Measurements from ENCODE around the gene CTIF. TPM values are rescaled to one million over a fixed set of nuclear protein-coding genes. Genes with fewer than 3 reads are reported as not detected.

The CTIF gene
- total RNA-seq, 1 donor, result 65.9 TPM

DNA sequence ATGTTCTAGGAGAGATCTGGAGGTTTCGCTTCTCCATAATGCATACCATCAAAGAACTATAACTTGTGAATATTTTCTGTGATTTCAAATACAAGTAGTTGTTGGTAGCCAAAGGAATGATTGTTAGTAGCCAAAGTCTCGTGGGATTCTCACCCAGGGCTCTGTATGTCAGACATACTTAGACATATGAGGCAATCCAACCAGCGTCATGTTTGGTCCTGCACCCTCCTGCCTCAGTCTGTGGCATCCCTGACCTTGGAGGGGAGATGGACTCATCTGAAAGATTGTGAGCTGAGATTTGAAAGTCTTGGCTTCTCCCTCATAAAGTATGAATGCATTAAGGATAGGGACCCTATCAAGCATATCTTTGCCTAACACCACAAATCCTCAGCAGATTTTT, 81.2 kb downstream of the CTIF start:
- H4K20me1 ChIP-seq (ENCODE audit: insufficient read depth, low read length), result peaks cover 40% of the 10 kb centered on the region
- TF ChIP-seq, protein P1, sequence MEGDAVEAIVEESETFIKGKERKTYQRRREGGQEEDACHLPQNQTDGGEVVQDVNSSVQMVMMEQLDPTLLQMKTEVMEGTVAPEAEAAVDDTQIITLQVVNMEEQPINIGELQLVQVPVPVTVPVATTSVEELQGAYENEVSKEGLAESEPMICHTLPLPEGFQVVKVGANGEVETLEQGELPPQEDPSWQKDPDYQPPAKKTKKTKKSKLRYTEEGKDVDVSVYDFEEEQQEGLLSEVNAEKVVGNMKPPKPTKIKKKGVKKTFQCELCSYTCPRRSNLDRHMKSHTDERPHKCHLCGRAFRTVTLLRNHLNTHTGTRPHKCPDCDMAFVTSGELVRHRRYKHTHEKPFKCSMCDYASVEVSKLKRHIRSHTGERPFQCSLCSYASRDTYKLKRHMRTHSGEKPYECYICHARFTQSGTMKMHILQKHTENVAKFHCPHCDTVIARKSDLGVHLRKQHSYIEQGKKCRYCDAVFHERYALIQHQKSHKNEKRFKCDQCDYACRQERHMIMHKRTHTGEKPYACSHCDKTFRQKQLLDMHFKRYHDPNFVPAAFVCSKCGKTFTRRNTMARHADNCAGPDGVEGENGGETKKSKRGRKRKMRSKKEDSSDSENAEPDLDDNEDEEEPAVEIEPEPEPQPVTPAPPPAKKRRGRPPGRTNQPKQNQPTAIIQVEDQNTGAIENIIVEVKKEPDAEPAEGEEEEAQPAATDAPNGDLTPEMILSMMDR (IDR thresholded peaks at IDR 0.05; ENCODE audit: extremely low read depth, low read depth, low read length), result no peak
- no peak overlapping the region for H3K4me2 ChIP-seq (ENCODE audit: insufficient read depth, low read length)
- H3K9me3 ChIP-seq (ENCODE audit: low read depth, low read length), result no peaks in the 10 kb centered on the region
- H3K79me2 ChIP-seq (ENCODE audit: insufficient read depth, low read length), result peaks cover 27% of the 10 kb centered on the region
- H3K27me3 ChIP-seq (ENCODE audit: insufficient read depth, low read length), result no peaks in the 10 kb centered on the region
- no peak overlapping the region for H2AFZ ChIP-seq (ENCODE audit: low read length)
- H3K36me3 ChIP-seq (ENCODE audit: insufficient read depth, low read length), result peaks cover 21% of the 10 kb centered on the region
- no peak overlapping the region for H3K27ac ChIP-seq (ENCODE audit: low read depth, low read length)
- DNase-seq (ENCODE audit: insufficient read length, low spot score, missing footprints), result no peak
- peaks cover 35% of the 10 kb centered on the region for H3K4me1 ChIP-seq (ENCODE audit: insufficient read depth, low read length)
- H3K4me3 ChIP-seq (ENCODE audit: insufficient read depth, low read length), result no peak overlapping the region

DNA sequence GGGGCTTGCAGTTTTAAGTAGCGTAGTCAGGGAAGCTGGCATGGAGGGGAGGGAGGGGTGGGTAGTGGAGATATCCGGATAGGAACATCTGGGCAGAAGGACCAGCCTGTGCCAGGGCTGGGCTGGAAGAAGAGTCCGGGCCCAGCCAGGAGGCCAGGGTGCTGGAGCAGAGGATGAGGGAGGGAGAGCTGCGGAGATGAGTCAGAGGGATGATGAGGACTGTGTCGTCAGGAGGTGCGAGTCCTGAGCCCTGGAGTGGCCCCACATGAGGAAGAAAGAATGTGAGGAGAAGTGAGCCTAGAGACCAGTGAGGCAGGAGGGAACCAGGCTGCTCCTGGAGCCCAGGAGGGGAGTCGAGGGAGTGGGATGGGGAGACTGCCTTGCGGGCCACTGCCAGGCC, 82.4 kb downstream of the CTIF start:
- DNase-seq (ENCODE audit: insufficient read length, low spot score, missing footprints), result peak; percentile 97

DNA sequence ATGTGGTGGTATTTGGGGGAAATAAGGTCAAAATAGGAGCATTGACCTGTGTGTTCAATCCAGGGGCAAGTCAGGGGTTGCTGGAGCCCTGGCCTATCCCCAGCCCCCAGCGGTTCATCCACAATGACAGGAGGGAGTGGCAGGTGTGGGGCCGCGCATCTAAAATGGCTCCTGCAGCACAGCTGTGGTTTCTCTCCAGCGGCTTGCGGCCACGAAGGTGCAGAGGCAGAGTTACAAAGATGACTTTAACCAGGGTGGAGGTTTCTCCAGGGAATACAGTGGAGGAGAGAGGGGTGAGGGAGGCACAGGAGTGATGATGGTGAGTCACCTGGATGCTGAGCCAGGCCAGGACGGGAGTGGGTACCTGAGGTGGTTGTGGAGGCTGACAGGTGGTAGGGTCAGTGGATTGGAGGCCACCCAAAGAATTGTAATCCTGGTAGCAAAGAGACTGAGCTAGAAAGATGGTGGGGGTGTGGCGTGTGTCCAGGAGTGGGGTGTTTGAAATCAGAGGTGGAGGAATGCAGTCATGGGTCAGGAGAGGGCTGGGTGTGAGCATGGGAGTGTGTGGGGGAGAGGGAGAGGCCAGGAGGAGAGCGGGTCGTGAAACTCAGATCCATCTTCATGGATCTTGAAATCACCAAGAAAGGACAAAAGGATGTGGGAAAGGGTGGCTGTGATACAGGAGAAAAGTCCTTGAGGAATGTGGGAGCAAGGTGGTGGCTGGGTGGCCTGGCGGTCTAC, 83.2 kb downstream of the CTIF start:
- peaks cover 14% of the 10 kb centered on the region for H3K79me2 ChIP-seq (ENCODE audit: insufficient read depth, low read length)
- TF ChIP-seq, protein P1 (IDR thresholded peaks at IDR 0.05; ENCODE audit: extremely low read depth, low read depth, low read length), result no peak
- H3K9me3 ChIP-seq (ENCODE audit: low read depth, low read length), result no peaks in the 10 kb centered on the region
- H3K4me1 ChIP-seq (ENCODE audit: insufficient read depth, low read length), result peaks cover 35% of the 10 kb centered on the region
- peak overlapping the region; percentile 86 for H3K27ac ChIP-seq (ENCODE audit: low read depth, low read length)
- no peak overlapping the region for H3K4me3 ChIP-seq (ENCODE audit: insufficient read depth, low read length)
- no peak overlapping the region for H2AFZ ChIP-seq (ENCODE audit: low read length)
- H4K20me1 ChIP-seq (ENCODE audit: insufficient read depth, low read length), result peaks cover 20% of the 10 kb centered on the region
- peaks cover 20% of the 10 kb centered on the region for H3K36me3 ChIP-seq (ENCODE audit: insufficient read depth, low read length)
- no peaks in the 10 kb centered on the region for H3K27me3 ChIP-seq (ENCODE audit: insufficient read depth, low read length)
- H3K4me2 ChIP-seq (ENCODE audit: insufficient read depth, low read length), result peak overlapping the region; percentile 12
- DNase-seq (ENCODE audit: insufficient read length, low spot score, missing footprints), result no peak

More for the DNA sequence above, 82.4 kb downstream of the CTIF start:
- peak overlapping the region; percentile 86 for H3K27ac ChIP-seq (ENCODE audit: low read depth, low read length)
- no peaks in the 10 kb centered on the region for H3K27me3 ChIP-seq (ENCODE audit: insufficient read depth, low read length)
- H3K4me3 ChIP-seq (ENCODE audit: insufficient read depth, low read length), result no peak overlapping the region
- peaks cover 25% of the 10 kb centered on the region for H3K36me3 ChIP-seq (ENCODE audit: insufficient read depth, low read length)
- H3K9me3 ChIP-seq (ENCODE audit: low read depth, low read length), result no peaks in the 10 kb centered on the region
- peaks cover 28% of the 10 kb centered on the region for H4K20me1 ChIP-seq (ENCODE audit: insufficient read depth, low read length)
- H3K4me2 ChIP-seq (ENCODE audit: insufficient read depth, low read length), result peak overlapping the region; percentile 12
- no peak overlapping the region for H2AFZ ChIP-seq (ENCODE audit: low read length)
- TF ChIP-seq, protein P1 (IDR thresholded peaks at IDR 0.05; ENCODE audit: extremely low read depth, low read depth, low read length), result no peak
- peaks cover 18% of the 10 kb centered on the region for H3K79me2 ChIP-seq (ENCODE audit: insufficient read depth, low read length)
- peaks cover 35% of the 10 kb centered on the region for H3K4me1 ChIP-seq (ENCODE audit: insufficient read depth, low read length)

DNA sequence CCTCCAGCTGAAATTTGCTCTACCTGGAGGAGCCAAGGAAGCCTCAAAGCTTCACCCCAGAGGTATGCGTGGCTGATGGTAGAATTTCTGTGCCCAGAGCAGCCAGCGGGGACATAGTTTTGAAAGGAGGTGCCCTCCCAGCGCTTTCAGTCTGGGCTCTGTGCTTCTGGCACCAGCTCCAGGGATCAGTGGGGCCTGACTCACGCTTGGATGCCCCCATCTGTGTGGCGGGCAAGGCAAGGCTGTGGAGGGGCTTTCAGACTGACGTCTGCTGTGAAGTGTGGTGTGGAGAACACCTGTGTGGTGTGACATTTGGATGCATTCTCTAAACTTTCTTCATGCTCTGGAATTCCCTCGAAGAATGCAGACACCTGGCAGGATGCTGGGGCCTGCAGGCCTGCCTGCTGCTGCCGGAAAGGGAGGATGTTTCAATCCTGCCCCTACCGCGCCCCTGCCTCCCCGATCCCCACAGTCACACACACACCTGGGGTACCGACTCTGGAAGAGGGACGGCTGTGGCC, 84.1 kb downstream of the CTIF start:
- Histone ChIP-seq H3K4me1 (ENCODE audit: insufficient read depth, low read length) (peaks cover 38% of the 10 kb centered on the region), H2AFZ (ENCODE audit: low read length) (no peak overlapping the region), H3K4me3 (ENCODE audit: insufficient read depth, low read length) (no peak overlapping the region), H4K20me1 (ENCODE audit: insufficient read depth, low read length) (peaks cover 11% of the 10 kb centered on the region), H3K27me3 (ENCODE audit: insufficient read depth, low read length) (no peaks in the 10 kb centered on the region), H3K4me2 (ENCODE audit: insufficient read depth, low read length) (peak overlapping the region; percentile 50), H3K27ac (ENCODE audit: low read depth, low read length) (peak overlapping the region; percentile 86), H3K36me3 (ENCODE audit: insufficient read depth, low read length) (peaks cover 20% of the 10 kb centered on the region), H3K79me2 (ENCODE audit: insufficient read depth, low read length) (peaks cover 10% of the 10 kb centered on the region), H3K9me3 (ENCODE audit: low read depth, low read length) (no peaks in the 10 kb centered on the region)
- DNase-seq (ENCODE audit: insufficient read length, low spot score, missing footprints), result peak; percentile 66
- TF ChIP-seq, protein P1 (IDR thresholded peaks at IDR 0.05; ENCODE audit: extremely low read depth, low read depth, low read length), result no peak
